HepG2 (cell line): ENCODE data around the gene RHBDL1. TPM values are rescaled to one million over a fixed set of nuclear protein-coding genes. Genes with fewer than 3 reads are reported as not detected.
A peak's percentile ranks its signal among the peaks of the same experiment; 100 is the strongest.

Source experiments
- BHLHE40 ChIP-seq: IDR thresholded peaks from 2 replicates; pipeline ENCODE4 v1.6.1; 2011; ENCODE audit warnings: low read length, improper control_type of control experiment
- CEBPG ChIP-seq: IDR thresholded peaks from 2 replicates; pipeline ENCODE4 v1.6.1; 2016
- CSRNP1 ChIP-seq: sonication (generic); formaldehyde crosslinking; IDR thresholded peaks from 2 replicates; pipeline ENCODE4 v1.8.1; 2023; ENCODE audit warnings: mild to moderate bottlenecking, missing genetic modification reagents
- CTCF ChIP-seq: sonication (generic); formaldehyde crosslinking; IDR thresholded peaks from 2 replicates; pipeline ENCODE4 v1.5.0; 2020; ENCODE audit warnings: mild to moderate bottlenecking, missing genetic modification reagents, moderate library complexity
- EED ChIP-seq: sonication (generic); formaldehyde crosslinking; IDR thresholded peaks from 2 replicates; pipeline ENCODE4 v1.5.0; 2020; ENCODE audit warnings: mild to moderate bottlenecking, missing genetic modification reagents
- NAIF1 ChIP-seq: sonication (generic); formaldehyde crosslinking; IDR thresholded peaks from 2 replicates; pipeline ENCODE4 v1.5.0; 2020; ENCODE audit warnings: mild to moderate bottlenecking, missing genetic modification reagents, borderline replicate concordance
- PAXIP1 ChIP-seq: sonication (generic); formaldehyde crosslinking; conservative IDR thresholded peaks from 2 replicates; pipeline ENCODE4 v1.4.0; 2020; ENCODE audit warnings: mild to moderate bottlenecking, missing genetic modification reagents, moderate library complexity
- RAD21 ChIP-seq: fragments of 450-650 bp; formaldehyde crosslinking; IDR thresholded peaks from 2 replicates; pipeline ENCODE4 v1.5.0; 2020; ENCODE audit warnings: mild to moderate bottlenecking
- SAP130 ChIP-seq: IDR thresholded peaks from 2 replicates; pipeline ENCODE4 v1.6.1; 2016; ENCODE audit warnings: low read depth
- SMAD9 ChIP-seq: sonication (generic); formaldehyde crosslinking; IDR thresholded peaks from 2 replicates; pipeline ENCODE4 v1.5.1; 2020; ENCODE audit warnings: mild to moderate bottlenecking, missing genetic modification reagents
- XRCC5 ChIP-seq: fragments of 200-400 bp; formaldehyde crosslinking; optimal IDR thresholded peaks from 2 replicates; pipeline ENCODE3; 2017; ENCODE audit warnings: mild to moderate bottlenecking, low read length
- ZBTB25 ChIP-seq: IDR thresholded peaks from 2 replicates; pipeline ENCODE4 v1.6.1; 2018; ENCODE audit warnings: missing genetic modification reagents
- ZHX2 ChIP-seq, 2 experiments: sonication (generic) in 1 of 2; formaldehyde crosslinking in 1 of 2; IDR thresholded peaks; 2 replicates each; pipeline versions ENCODE4 v1.6.1 to v1.9.0; 2014 to 2022; ENCODE audit warnings: antibody characterized with exemption in 1 of 2, borderline replicate concordance in 1 of 2, inconsistent platforms in 1 of 2, low read depth in 1 of 2, missing genetic modification reagents in 1 of 2
- ZNF441 ChIP-seq: sonication (generic); formaldehyde crosslinking; IDR thresholded peaks from 2 replicates; pipeline ENCODE4 v1.7.0; 2021; ENCODE audit warnings: missing genetic modification reagents, borderline replicate concordance
- polyA plus RNA-seq, 8 experiments: library from polyadenylated mRNA; depleted of rRNA in 3 of 8; stranded (reverse) in 7 of 8; unstranded in 1 of 8; fragments of >200 nt; fragmentation: Illumina TruSeq in 4 of 8; extraction: Trizol in 4 of 8; gene quantifications; 2 replicates each; pipeline versions ENCODE4 v1.2.1 to v1.2.3, GENCODE V29; 2011 to 2016; ENCODE audit warnings: low read depth in 4 of 8, missing spikeins in 1 of 8, mixed read lengths in 1 of 8; ENCODE audit not compliant: insufficient read depth in 1 of 8
- total RNA-seq, 5 experiments: library from RNA; depleted of rRNA; stranded (reverse); fragments of >200 nt; fragmentation: Illumina TruSeq; extraction: Trizol; gene quantifications; 2 replicates each; pipeline ENCODE4 v1.2.3, GENCODE V29; 2016; ENCODE audit warnings: low read depth in 1 of 5

The RHBDL1 gene
- total and polyA plus RNA-seq, 2 of the 13 experiments (the other 11 are each of a cell fraction or from before 2014, with no cell fraction given), result 1.8 to 3.8 TPM

GRCh38 chr16:719815-720446 lies 44.5 kb downstream of the RHBDL1 start (continued):
- peak; percentile 62 for TF ChIP-seq CTCF (CRISPR knock-in tag)
- no peak for TF ChIP-seq EED (CRISPR knock-in tag)
- no peak for TF ChIP-seq ZBTB25 (CRISPR knock-in tag)
- no peak for TF ChIP-seq BHLHE40
- TF ChIP-seq SMAD9 (CRISPR knock-in tag), result no peak
- TF ChIP-seq XRCC5, result peak; percentile 17
- TF ChIP-seq CEBPG (CRISPR knock-in tag), result no peak
- no peak for TF ChIP-seq NAIF1 (CRISPR knock-in tag)
- no peak for TF ChIP-seq ZNF441 (CRISPR knock-in tag)
- TF ChIP-seq PAXIP1, result no peak
- peak; percentile 59; the same call in 1 of the 2 replicates for TF ChIP-seq CSRNP1 (CRISPR knock-in tag)
- 0 out of 2 replicates have a peak, but pooled peaks have one; percentile 28 for TF ChIP-seq SAP130 (CRISPR knock-in tag)
- TF ChIP-seq RAD21 (CRISPR knock-in tag), result peak; percentile 45; the same call in 1 of the 2 replicates
- TF ChIP-seq ZHX2 (IDR thresholded peaks at IDR 0.05; ENCODE audit: low read depth), result no peak
- 0 out of 2 replicates have a peak, but pooled peaks have one; percentile 11 for TF ChIP-seq ZHX2 (CRISPR knock-in tag; IDR thresholded peaks at IDR 0.05; ENCODE audit: borderline replicate concordance)
